NCI-H128 (cell line): ENCODE results near the gene TM2D3.
"Not testable (repeated sequence)": the region's sequence is repeated elsewhere in the genome, so short reads cannot be mapped to it uniquely, and the experiment has no call there.

Source experiments
- DNase-seq: peaks from one replicate; lab custom pipeline; 2025; ENCODE audit not compliant: unreplicated experiment; lab: John Stamatoyannopoulos, UW

The TM2D3 gene

GRCh38 chr15:101657968-101658784 lies 6.0 kb upstream of the TM2D3 start:
- peak; percentile 45 for DNase-seq

DNA sequence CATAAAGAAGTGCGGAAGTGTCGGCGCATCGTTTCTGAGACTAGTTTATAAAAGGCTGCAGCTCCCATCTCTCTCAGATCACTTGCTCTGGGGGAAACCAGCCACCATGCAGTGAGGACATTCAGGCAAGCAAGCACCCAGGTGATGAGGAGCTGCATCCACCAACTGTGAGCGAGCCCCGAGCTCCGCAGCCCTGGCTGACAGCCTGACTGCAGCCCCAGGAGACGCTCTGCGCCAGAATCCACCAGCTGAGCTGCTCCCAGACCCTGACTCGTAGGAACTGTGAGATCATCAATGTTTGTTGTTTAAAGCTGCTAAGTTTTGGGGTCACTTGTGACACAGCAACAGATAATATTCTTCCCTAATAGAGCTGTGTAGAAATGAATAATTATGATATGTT lies 5.0 kb upstream of the TM2D3 start:
- DNase-seq, result no peak

GRCh38 chr15:101654624-101655337 lies 2.6 kb upstream of the TM2D3 start:
- DNase-seq, result not testable (repeated sequence)

DNA sequence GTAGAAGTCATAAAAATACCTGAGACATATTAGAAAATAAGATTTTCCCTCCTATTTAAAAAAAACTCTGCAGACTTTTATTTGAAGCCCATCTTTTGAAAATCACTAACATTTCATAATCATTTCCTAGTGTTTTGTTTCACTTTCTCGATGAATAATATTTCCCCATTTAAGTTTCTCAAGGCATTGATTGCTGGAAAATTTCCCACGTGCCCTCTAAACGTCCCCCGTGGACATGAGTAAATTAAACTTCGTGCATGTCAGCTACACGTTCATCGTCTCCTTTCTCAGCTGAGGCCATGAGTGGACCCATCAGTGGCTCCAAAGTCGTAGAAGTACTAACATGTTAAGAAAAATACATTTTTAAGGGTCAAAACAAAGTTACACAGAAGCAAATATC lies 2.0 kb upstream of the TM2D3 start:
- DNase-seq, result no peak

DNA sequence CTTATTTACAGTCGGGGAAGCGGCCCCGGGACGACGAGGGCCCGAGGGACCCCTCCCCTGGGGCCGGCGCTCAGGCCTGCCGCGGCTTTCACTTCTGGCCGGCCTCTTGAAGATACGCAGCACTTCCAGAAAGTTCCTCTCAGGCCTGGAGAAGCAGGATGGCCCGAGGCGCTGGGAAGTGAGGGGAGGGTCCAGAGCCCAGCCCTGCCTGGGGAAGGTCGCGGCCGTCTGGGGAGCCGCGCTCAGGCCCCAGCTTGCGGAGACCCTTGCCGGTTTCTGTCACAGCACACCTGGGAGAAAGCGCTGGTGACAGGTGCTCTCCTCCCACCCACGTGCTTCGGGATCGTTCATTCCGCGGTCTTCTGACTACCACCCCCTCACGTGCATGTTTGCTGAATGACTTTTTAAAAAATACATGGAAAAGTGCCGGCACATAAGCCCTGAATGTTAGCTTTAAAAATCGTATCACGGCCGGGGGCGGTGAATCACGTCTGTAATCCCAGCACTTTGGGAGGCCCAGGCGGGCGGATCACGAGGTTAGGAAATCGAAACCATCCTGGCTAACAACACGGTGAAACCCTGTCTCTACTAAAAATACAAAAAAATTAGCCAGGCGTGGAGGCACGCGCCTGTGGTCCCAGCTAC lies 727 bp upstream of the TM2D3 start:
- DNase-seq, result no peak

DNA sequence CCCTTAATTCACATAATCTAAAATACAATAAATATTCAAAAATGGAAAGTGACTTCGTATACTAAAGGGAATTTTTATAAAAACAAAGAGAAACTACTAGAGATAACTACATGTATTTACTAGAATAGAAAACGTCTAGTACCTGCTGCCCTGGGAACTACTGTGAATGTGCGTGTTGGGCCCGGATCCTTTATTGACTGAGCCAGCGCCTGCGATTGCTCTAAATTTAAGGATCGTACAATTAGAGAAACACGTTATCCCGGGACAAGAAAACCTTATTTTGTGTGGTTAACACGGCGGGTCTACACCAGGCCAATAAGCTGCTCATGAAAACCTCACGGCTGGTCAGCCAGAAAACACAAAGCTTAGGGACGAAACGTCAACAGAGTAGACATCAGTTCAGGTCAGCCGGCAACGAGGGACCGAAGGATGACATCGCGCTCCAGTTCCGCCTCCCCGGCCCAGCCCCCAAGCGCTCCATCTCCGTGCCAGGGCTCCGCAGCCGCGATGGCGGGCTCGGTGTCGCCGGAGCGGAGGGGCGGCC lies 555 bp downstream of the TM2D3 start:
- no peak for DNase-seq

GRCh38 chr15:101650145-101650544 lies 2.0 kb downstream of the TM2D3 start:
- DNase-seq, result no peak

GRCh38 chr15:101648356-101648755 lies 3.8 kb downstream of the TM2D3 start:
- DNase-seq, result no peak

GRCh38 chr15:101647251-101647650 lies 4.9 kb downstream of the TM2D3 start:
- no peak for DNase-seq

GRCh38 chr15:101646672-101647071 lies 5.5 kb downstream of the TM2D3 start:
- DNase-seq, result no peak

GRCh38 chr15:101642361-101642760 lies 9.8 kb downstream of the TM2D3 start:
- DNase-seq, result no peak

- DNase-seq, result no peak
Observed at GRCh38 chr15:101641894-101642293, 10.3 kb downstream of the TM2D3 start.

DNA sequence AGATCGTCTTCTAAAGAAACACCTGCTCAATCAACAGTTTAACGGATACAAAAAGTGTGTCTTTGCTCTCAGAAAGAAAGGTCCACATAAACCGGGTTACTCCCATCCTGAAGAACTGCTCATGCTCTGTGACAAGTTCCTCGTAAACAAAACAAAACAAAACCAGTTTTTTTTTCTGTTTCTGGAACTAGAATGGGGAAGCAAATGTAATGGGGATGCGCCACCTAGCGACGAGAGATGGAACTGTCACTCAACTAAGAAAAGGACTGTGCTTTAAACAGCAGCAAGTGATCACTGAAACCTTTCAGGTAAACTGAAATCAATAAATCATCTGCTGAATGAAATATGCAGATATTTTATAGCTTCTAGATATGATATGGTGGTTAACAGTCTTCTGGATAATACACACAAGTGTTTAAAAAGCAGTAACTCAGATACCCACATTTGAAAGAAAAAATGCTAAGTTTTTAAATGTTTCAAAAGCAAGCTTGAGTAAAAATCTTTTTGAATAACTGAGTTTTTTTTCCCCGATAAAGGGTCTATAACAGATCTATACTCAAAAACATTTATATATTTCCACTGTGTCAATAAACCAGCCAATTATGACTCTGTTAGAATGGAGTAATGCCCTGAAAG lies 10.9 kb downstream of the TM2D3 start:
- no peak for DNase-seq

DNA sequence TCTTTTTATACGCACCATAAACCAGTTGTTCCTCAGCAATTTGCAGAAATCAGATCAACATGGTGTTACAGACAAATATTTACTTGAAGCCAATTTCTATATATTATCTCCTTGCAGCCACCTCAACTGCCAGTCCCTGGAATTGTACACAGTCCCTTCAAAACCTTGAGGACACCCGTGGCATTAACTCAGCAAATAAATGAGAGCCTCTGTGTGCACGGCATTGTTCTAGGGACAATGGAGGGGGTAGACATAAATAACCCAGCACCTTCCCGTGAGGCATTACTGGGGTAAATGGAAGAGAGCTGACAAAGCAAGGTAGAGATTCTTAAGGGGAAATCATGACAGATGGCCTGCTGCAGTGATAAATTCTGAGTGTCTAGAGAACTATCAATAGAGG lies 12.5 kb downstream of the TM2D3 start:
- no peak for DNase-seq

GRCh38 chr15:101637919-101638318 lies 14.3 kb downstream of the TM2D3 start:
- no peak for DNase-seq

DNA sequence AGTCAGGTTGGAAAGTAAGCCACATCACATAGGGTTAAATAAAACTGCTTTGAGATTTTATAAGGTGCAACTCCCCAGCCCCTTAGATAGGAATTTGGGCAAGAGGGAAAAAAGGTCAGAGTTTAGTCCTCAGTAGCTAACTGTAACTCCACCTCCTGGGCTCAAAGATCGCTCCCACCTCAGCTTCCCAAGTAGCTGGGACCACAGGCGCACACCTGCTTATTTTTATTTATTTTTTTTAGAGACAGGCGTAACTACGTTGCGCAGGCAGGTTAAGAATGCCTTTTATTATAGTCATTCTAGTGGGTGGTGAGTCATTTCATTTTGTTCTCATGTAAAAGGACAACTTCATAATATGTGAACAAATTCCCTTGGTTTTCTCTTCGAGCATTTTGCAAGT lies 14.7 kb downstream of the TM2D3 start:
- no peak for DNase-seq

DNA sequence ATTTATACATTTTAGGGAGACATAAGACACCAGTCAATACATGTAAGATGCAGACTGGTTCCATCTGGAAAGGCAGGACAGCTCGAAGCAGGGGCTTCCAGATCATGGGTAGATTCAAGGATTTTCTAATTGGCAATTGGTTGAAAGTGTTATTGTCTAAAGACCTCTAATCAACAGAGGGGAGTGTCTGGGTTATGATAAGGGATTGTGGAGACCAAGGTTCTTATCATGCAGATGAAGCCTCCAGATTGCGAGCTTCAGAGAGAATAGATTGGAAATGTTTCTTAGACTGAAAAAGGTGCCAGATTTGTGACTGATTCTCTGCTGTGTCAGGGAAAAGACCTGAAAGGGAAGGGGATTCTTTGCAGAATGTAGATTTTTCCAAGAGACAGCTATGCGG lies 15.1 kb downstream of the TM2D3 start:
- no peak for DNase-seq

DNA sequence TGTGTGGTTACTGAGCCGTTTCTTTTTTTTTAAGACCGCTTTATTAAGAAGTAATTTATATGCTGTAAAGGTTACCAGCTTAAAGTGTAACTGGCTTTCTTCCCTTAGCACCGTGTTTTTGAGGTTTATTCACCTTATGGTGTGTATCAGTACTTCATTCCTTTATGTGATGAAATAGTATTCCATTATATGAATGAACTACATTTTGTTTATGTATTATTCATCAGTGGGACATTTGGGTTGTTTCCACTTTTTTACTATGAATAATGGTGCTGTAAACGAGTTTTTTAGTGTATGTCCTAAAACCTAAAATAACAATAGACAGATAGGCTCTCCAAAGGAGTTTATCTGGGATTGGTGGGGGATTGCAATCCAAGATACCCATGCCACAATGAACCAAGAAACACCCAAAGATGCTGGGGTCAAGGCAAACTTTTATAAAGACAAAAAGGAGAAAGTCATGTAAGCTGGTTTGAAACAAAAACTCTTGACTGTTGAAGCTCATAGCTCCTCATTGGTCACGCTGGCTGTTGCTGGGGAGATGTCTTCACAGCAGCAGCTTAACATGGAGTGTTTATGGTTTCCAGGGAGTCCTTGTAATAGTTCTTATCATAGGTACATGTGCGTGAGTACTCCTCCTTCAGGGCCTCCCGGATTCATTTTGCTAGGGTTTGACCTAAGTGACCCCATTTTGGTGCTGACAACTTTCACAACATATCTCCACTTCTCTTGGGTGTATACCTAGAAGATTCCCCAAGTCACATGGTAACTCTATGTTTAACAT lies 16.0 kb downstream of the TM2D3 start:
- DNase-seq, result no peak

DNA sequence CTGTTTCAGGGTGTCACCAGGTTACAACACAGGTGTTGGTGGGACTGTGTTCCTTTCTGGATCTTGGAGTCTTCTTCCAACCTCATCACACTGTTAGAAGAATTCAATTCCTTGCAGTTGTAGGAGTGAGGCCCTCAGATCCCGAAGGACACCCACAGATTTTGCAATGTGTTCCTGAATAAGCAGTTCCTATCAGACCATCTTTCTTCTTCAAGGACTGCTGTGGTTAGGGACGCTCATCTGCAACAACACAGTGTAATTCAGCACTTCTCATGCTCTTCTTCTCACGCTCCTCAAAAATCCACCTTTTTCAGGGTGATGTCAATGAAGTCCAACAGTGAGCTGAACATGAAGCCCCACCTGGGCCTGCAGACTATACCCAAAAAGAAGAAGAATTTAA lies 18.8 kb downstream of the TM2D3 start:
- no peak for DNase-seq

DNA sequence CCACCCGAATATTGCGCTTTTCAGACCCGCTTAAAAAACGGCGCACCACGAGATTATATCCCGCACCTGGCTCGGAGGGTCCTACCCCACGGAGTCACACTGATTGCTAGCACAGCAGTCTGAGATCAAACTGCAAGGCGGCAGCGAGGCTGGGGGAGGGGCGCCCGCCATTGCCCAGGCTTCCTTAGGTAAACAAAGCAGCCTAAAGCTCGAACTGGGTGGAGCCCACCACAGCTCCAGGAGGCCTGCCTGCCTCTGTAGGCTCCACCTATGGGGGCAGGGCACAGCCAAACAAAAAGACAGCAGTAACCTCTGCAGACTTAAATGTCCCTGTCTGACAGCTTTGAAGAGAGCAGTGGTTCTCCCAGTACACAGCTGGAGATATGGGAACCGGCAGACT lies 25.5 kb downstream of the TM2D3 start:
- not testable (repeated sequence) for DNase-seq

- DNase-seq, result no peak
Observed at GRCh38 chr15:101625980-101626379, 26.2 kb downstream of the TM2D3 start.
